Umbilical cord (tissue), 2 donors: ENCODE results near the gene ARSA. TPM values are rescaled to one million over a fixed set of nuclear protein-coding genes. Genes with fewer than 3 reads are reported as not detected.
"Not testable (repeated sequence)": the region's sequence is repeated elsewhere in the genome, so short reads cannot be mapped to it uniquely, and the experiment has no call there.

Experiments used
- DNase-seq: peaks from one replicate; pipeline ENCODE4 v3.0.0-alpha.2; 2015; ENCODE audit warnings: low spot score
- total RNA-seq: library from RNA; depleted of rRNA; stranded (reverse); fragments of >200 nt; gene quantifications from one replicate; pipeline ENCODE4 v1.2.3, GENCODE V29; 2014; ENCODE audit warnings: low replicate concordance; ENCODE audit not compliant: insufficient read depth

The ARSA gene
- total RNA-seq, 1 donor from 2014 or later, result 5.8 TPM

GRCh38 chr22:50656122-50657070, 28.4 kb upstream of the ARSA start:
- DNase-seq, result peak; percentile 46

GRCh38 chr22:50654664-50655063, 26.7 kb upstream of the ARSA start:
- DNase-seq, result not testable (repeated sequence)

- DNase-seq, result no peak
Observed at GRCh38 chr22:50653256-50653655, 25.3 kb upstream of the ARSA start.

- not testable (repeated sequence) for DNase-seq
Observed at GRCh38 chr22:50643821-50644101, 15.8 kb upstream of the ARSA start.

- DNase-seq, result not testable (repeated sequence)
Observed at GRCh38 chr22:50643021-50643820, 15.3 kb upstream of the ARSA start.

- peak; percentile 90 for DNase-seq
Observed at GRCh38 chr22:50641696-50642607, 14.0 kb upstream of the ARSA start.

GRCh38 chr22:50640857-50641647, 13.1 kb upstream of the ARSA start:
- no peak for DNase-seq

- DNase-seq, result not testable (repeated sequence)
Observed at GRCh38 chr22:50640296-50640695, 12.3 kb upstream of the ARSA start.

- DNase-seq, result no peak
Observed at GRCh38 chr22:50635591-50635990, 7.6 kb upstream of the ARSA start.

GRCh38 chr22:50633771-50634170, 5.8 kb upstream of the ARSA start:
- DNase-seq, result no peak

GRCh38 chr22:50633086-50633485, 5.1 kb upstream of the ARSA start:
- peak; percentile 59 for DNase-seq

- DNase-seq, result no peak
Observed at GRCh38 chr22:50630376-50630775, 2.4 kb upstream of the ARSA start.

- DNase-seq, result no peak
Observed at GRCh38 chr22:50628543-50629134, 687 bp upstream of the ARSA start.

- DNase-seq, result no peak
Observed at GRCh38 chr22:50626850-50627641, 906 bp downstream of the ARSA start.

- no peak for DNase-seq
Observed at GRCh38 chr22:50626314-50626849, 1.6 kb downstream of the ARSA start.

- no peak for DNase-seq
Observed at GRCh38 chr22:50625568-50626313, 2.2 kb downstream of the ARSA start.

GRCh38 chr22:50625131-50625567, 2.8 kb downstream of the ARSA start:
- no peak for DNase-seq

GRCh38 chr22:50624347-50625130, 3.4 kb downstream of the ARSA start:
- no peak for DNase-seq
